ENCODE measurements around the gene FSCN2.
A peak's percentile ranks its signal among the peaks of the same experiment; 100 is the strongest.

The FSCN2 gene

DNA sequence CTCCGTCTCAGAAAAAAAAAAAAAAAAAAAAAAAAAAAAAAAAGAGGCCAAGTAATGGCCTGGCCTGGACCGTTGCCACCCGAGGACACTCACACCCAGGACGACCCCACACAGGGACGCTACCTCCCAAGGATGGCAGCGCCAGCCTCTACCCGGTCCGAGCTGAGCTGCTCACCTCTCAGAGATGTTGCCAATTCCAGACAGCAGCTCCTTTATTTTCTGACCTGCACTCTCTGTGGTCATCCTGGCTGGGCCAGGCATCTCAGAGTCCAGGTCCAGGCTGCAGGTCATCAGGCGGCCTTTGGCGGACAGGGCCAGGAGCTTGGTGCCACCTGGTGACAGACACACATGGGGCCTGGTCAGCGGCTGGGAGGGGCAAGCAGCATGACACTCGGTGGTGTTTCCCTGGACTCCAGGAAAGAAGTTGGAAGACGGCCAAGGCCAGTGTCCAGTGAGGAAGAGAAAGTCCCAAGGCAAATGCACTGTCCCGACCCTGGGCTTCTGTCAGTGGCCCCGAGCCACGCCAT lies 20.9 kb downstream of the FSCN2 start:
- TF ChIP-seq, protein P1, sequence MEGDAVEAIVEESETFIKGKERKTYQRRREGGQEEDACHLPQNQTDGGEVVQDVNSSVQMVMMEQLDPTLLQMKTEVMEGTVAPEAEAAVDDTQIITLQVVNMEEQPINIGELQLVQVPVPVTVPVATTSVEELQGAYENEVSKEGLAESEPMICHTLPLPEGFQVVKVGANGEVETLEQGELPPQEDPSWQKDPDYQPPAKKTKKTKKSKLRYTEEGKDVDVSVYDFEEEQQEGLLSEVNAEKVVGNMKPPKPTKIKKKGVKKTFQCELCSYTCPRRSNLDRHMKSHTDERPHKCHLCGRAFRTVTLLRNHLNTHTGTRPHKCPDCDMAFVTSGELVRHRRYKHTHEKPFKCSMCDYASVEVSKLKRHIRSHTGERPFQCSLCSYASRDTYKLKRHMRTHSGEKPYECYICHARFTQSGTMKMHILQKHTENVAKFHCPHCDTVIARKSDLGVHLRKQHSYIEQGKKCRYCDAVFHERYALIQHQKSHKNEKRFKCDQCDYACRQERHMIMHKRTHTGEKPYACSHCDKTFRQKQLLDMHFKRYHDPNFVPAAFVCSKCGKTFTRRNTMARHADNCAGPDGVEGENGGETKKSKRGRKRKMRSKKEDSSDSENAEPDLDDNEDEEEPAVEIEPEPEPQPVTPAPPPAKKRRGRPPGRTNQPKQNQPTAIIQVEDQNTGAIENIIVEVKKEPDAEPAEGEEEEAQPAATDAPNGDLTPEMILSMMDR (IDR thresholded peaks at IDR 0.05; ENCODE audit: insufficient read depth, low read length, poor library complexity, severe bottlenecking) = no peak
- no peak overlapping the region for H3K4me3 ChIP-seq (replicated peaks; ENCODE audit: low read depth, low read length)
- peaks cover 29% of the 10 kb centered on the region for H3K36me3 ChIP-seq (ENCODE audit: control insufficient read depth, insufficient read depth, low read length)
- DNase-seq (ENCODE audit: extremely low read depth, insufficient read length) = no peak
- H3K27me3 ChIP-seq (replicated peaks; ENCODE audit: control insufficient read depth, insufficient read depth, low read length) = no peaks in the 10 kb centered on the region

DNA sequence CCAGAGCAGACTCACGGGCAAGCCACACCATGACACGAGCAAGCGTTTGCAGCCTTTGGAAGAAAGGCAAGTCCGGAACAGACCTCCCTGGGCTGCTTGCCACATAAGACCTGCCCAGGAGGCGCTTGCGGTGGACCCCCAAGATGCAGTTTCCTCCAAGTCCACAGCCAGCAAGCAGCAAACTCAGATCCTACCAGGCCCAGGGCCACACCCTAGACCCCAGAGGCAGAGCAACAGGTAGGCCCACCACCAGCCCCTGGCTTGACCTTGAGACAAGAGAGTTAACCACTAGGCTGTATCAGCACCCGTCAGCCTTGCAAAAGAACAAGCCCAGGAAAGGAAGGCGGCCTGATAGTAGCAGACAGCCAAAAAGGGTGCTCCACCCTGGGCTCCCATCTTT lies 21.6 kb downstream of the FSCN2 start:
- Histone ChIP-seq H3K4me3 (replicated peaks; ENCODE audit: low read depth, low read length) (no peak overlapping the region), H3K27me3 (replicated peaks; ENCODE audit: control insufficient read depth, insufficient read depth, low read length) (no peaks in the 10 kb centered on the region), H3K36me3 (ENCODE audit: control insufficient read depth, insufficient read depth, low read length) (peaks cover 26% of the 10 kb centered on the region)
- TF ChIP-seq, protein P1 (IDR thresholded peaks at IDR 0.05; ENCODE audit: insufficient read depth, low read length, poor library complexity, severe bottlenecking) = no peak
- no peak for DNase-seq (ENCODE audit: extremely low read depth, insufficient read length)

DNA sequence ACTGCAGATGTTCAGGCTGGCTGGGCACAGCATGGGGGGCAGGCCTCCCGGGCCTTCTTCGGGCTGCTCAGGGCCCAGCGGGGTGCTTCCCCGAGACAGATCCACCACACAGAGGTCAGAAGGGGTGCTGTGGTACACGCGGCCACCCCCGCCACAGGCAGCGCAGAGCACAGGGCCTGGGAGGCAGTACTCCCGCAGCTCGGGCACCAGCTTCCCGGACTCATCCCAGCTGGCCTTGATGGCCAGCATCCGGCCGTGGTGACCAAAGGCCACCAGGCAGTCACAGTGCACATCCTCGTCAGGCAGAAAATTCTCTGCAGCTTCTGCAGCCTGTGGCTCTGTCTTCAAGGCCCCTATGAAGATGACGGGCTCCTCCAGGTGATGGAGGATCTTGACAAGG lies 22.1 kb downstream of the FSCN2 start:
- H3K4me3 ChIP-seq (replicated peaks; ENCODE audit: low read depth, low read length) = no peak overlapping the region
- H3K36me3 ChIP-seq (ENCODE audit: control insufficient read depth, insufficient read depth, low read length) = peaks cover 26% of the 10 kb centered on the region
- TF ChIP-seq, protein P1 (IDR thresholded peaks at IDR 0.05; ENCODE audit: insufficient read depth, low read length, poor library complexity, severe bottlenecking) = no peak
- H3K27me3 ChIP-seq (replicated peaks; ENCODE audit: control insufficient read depth, insufficient read depth, low read length) = no peaks in the 10 kb centered on the region
- DNase-seq (ENCODE audit: extremely low read depth, insufficient read length) = no peak

DNA sequence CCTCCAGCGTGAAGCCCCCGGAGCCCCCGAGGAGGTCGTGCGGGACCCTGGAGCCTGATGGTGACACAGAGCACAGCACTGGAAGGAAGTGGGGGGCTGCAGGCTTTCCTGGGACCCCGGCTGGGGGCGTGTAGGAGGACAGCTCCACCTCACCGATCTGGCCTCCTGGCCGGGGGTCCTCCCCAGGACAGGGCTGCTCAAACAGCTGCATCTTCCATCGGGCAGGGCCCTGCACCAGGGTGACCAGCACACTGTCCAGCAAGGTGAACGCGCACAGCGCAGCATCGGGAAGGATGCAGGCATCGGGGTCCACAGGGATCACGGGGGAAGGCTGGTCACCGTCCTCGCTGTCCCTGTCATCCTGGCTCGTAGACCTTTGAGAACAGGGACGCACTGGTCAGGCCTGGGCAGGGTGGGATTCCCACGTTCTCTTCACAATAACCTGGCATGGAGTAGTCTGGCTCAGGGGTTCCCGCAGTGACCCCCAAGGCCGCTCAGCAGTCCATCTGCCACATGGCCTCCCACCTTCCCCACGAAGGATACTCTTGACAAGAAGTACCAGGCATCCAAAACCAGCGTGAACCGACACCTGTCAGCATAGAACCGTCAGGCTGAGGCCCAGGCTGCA lies 22.8 kb downstream of the FSCN2 start:
- Histone ChIP-seq H3K27me3 (replicated peaks; ENCODE audit: control insufficient read depth, insufficient read depth, low read length) (no peaks in the 10 kb centered on the region), H3K36me3 (ENCODE audit: control insufficient read depth, insufficient read depth, low read length) (peaks cover 22% of the 10 kb centered on the region), H3K4me3 (replicated peaks; ENCODE audit: low read depth, low read length) (peak overlapping the region; percentile 87)
- TF ChIP-seq, protein P1 (IDR thresholded peaks at IDR 0.05; ENCODE audit: insufficient read depth, low read length, poor library complexity, severe bottlenecking) = no peak
- DNase-seq (ENCODE audit: extremely low read depth, insufficient read length) = no peak

DNA sequence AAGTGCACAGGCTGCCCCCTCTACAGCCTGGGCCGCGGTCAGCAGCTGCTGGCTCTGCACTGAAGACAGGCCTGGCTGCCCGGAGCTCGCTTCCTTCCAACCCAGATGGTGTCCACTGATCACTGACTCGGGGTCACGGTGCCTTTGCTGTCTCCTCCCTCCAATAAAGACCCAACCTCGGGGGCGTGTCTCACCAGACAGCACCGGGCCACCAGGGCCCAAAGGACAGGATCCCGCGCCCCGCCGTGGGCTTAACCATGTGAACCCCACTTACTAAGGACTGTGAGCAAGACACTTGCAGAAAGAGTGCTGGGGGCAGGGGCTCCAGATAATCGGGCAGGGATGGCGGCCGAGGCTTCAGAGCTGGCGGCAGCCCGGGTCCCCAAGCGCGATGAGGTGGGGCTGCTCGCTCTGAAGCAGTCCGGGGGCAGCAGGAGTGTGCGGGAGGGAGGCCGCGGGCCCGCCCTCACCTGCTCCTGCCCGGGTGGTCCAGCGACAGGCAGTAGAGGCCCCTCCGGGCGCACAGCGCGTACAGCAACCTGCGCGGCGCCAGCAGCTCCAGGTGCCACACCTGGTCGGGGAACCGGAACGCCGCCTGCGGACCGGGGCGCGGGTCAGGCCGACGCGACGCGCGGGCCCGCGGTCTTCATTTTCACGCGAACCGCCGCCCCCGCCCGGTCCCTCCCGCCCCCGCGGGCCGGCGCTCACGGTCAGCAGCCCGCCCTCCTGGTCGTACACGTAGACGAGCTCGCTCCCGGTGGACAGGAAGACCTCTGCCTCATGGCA lies 23.5 kb downstream of the FSCN2 start:
- H3K36me3 ChIP-seq (ENCODE audit: control insufficient read depth, insufficient read depth, low read length) = peaks cover 19% of the 10 kb centered on the region
- DNase-seq (ENCODE audit: extremely low read depth, insufficient read length) = no peak
- no peaks in the 10 kb centered on the region for H3K27me3 ChIP-seq (replicated peaks; ENCODE audit: control insufficient read depth, insufficient read depth, low read length)

More for the DNA sequence above, 23.5 kb downstream of the FSCN2 start:
- TF ChIP-seq, protein P1 (IDR thresholded peaks at IDR 0.05; ENCODE audit: insufficient read depth, low read length, poor library complexity, severe bottlenecking) = no peak
- H3K4me3 ChIP-seq (replicated peaks; ENCODE audit: low read depth, low read length) = peak overlapping the region; percentile 87
